CD8-positive, alpha-beta memory T cell (primary cell): Measurements from ENCODE around the gene BCL7A. TPM values are rescaled to one million over a fixed set of nuclear protein-coding genes. Genes with fewer than 3 reads are reported as not detected.
A peak's percentile ranks its signal among the peaks of the same experiment; 100 is the strongest.

Source experiments
- CTCF ChIA-PET: fragments of 350-600 bp; sonication (Branson Sonifier 250); formaldehyde crosslinking; loops from one replicate; lab custom pipeline; 2021; ENCODE audit warnings: antibody characterized with exemption; lab: Charles Lee
- POLR2A ChIA-PET: fragments of 350-600 bp; sonication (Branson Sonifier 250); formaldehyde crosslinking; loops from one replicate; lab custom pipeline; 2021; ENCODE audit warnings: antibody characterized with exemption; lab: Charles Lee
- DNase-seq, 5 donors: peaks; one replicate each; pipeline versions ENCODE4 v3.0.0 to v3.0.0-alpha.2; 2020 to 2022; ENCODE audit warnings: mixed read lengths in 1 of 5
- H3K27ac ChIP-seq: one replicate; pipeline ENCODE4 v1.7.0; 2013; ENCODE audit warnings: low read depth, mild to moderate bottlenecking, low read length, moderate library complexity
- H3K27me3 ChIP-seq: 2 replicates; pipeline ENCODE4 v1.7.0; 2013; ENCODE audit warnings: low read length, mild to moderate bottlenecking; ENCODE audit not compliant: insufficient read depth, poor library complexity, severe bottlenecking
- H3K36me3 ChIP-seq: 2 replicates; pipeline ENCODE4 v1.7.0; 2013; ENCODE audit warnings: mild to moderate bottlenecking, low read length, moderate library complexity; ENCODE audit not compliant: insufficient read depth
- H3K4me1 ChIP-seq: 2 replicates; pipeline ENCODE4 v1.7.0; 2013; ENCODE audit warnings: mild to moderate bottlenecking, low read length, moderate library complexity; ENCODE audit not compliant: insufficient read depth
- H3K4me3 ChIP-seq: 2 replicates; pipeline ENCODE4 v1.7.0; 2013; ENCODE audit warnings: mild to moderate bottlenecking, low read length
- H3K9me3 ChIP-seq: 2 replicates; pipeline ENCODE4 v1.7.0; 2013; ENCODE audit warnings: mild to moderate bottlenecking, low read length
- H3K27ac Mint-ChIP-seq, 8 donors: one replicate each; pipeline ENCODE4 v1.8.0; 2020 to 2021; ENCODE audit warnings: mixed read lengths in 8 of 8, mild to moderate bottlenecking in 6 of 8, inconsistent platforms in 3 of 8, moderate library complexity in 3 of 8
- H3K27me3 Mint-ChIP-seq, 2 donors: one replicate each; pipeline ENCODE4 v1.8.0; 2020 to 2021; ENCODE audit warnings: mixed read lengths in 2 of 2, mild to moderate bottlenecking in 1 of 2, moderate library complexity in 1 of 2
- H3K36me3 Mint-ChIP-seq, 3 donors: one replicate each; pipeline ENCODE4 v1.8.0; 2020 to 2021; ENCODE audit warnings: mixed read lengths in 3 of 3, inconsistent platforms in 1 of 3, mild to moderate bottlenecking in 1 of 3
- H3K4me1 Mint-ChIP-seq, 3 donors: one replicate each; pipeline ENCODE4 v1.8.0; 2020 to 2021; ENCODE audit warnings: mixed read lengths in 3 of 3, inconsistent platforms in 1 of 3, mild to moderate bottlenecking in 1 of 3
- H3K4me3 Mint-ChIP-seq, 7 donors: one replicate each; pipeline ENCODE4 v1.8.0; 2020 to 2021; ENCODE audit warnings: mixed read lengths in 7 of 7, mild to moderate bottlenecking in 6 of 7, moderate library complexity in 4 of 7, inconsistent platforms in 2 of 7
- H3K9me3 Mint-ChIP-seq, 5 donors: one replicate each; pipeline ENCODE4 v1.8.0; 2020 to 2022; ENCODE audit warnings: mixed read lengths in 5 of 5, mild to moderate bottlenecking in 3 of 5, moderate library complexity in 2 of 5, inconsistent platforms in 1 of 5
- polyA plus RNA-seq: library from polyadenylated mRNA; unstranded; fragments of 300-500 nt; fragmentation: Illumina TruSeq; gene quantifications from one replicate; pipeline ENCODE4 v1.2.3, GENCODE V29; 2021
- total RNA-seq, 2 experiments: library from RNA; stranded (reverse); gene quantifications; one replicate each; pipeline ENCODE4 v1.2.3, GENCODE V29; 2021

BCL7A gene
- total and polyA plus RNA-seq, 3 experiments from 2014 or later = 2.5 to 3.3 (median 3.0) TPM

GRCh38 chr12:122093098-122093883 is 71.6 kb downstream of the BCL7A start:
- H3K36me3 Mint-ChIP-seq = peaks cover 0 to 16% (median under 1%) of the 10 kb centered on the region in 3 donors
- peak overlapping the region; percentile 51 for H3K27ac ChIP-seq

GRCh38 chr12:122094137-122094734 is 72.6 kb downstream of the BCL7A start:
- H3K27me3 ChIP-seq = no peaks in the 10 kb centered on the region
- H3K36me3 ChIP-seq = no peaks in the 10 kb centered on the region
- no peak for DNase-seq
- no peak overlapping the region for H3K27ac ChIP-seq
- H3K4me1 Mint-ChIP-seq = peaks cover 32 to 41% (median 38%) of the 10 kb centered on the region in 3 donors
- H3K27me3 Mint-ChIP-seq = no peaks in the 10 kb centered on the region
- no peaks in the 10 kb centered on the region for H3K9me3 Mint-ChIP-seq
- no peaks in the 10 kb centered on the region for H3K9me3 ChIP-seq
- POLR2A ChIA-PET = no interaction called here
- CTCF ChIA-PET = no interaction called here
- no peak overlapping the region for H3K4me3 Mint-ChIP-seq
- peaks cover 0 to 12% (median 0%) of the 10 kb centered on the region in 3 donors for H3K36me3 Mint-ChIP-seq
- H3K4me3 ChIP-seq = no peak overlapping the region
- peaks cover 71% of the 10 kb centered on the region for H3K4me1 ChIP-seq
- H3K27ac Mint-ChIP-seq = no peak overlapping the region

More at GRCh38 chr12:122093098-122093883, 71.6 kb downstream of the BCL7A start:
- Histone ChIP-seq H3K4me3 (peak overlapping the region; percentile 11), H3K9me3 (no peaks in the 10 kb centered on the region), H3K36me3 (no peaks in the 10 kb centered on the region), H3K4me1 (peaks cover 71% of the 10 kb centered on the region), H3K27me3 (no peaks in the 10 kb centered on the region)
- H3K9me3 Mint-ChIP-seq = no peaks in the 10 kb centered on the region
- ChIA-PET POLR2A (no interaction called here), CTCF (no interaction called here)
- no peak overlapping the region for H3K27ac Mint-ChIP-seq
- peaks cover 22 to 39% (median 35%) of the 10 kb centered on the region in 3 donors for H3K4me1 Mint-ChIP-seq
- no peak for DNase-seq
- H3K4me3 Mint-ChIP-seq = no peak overlapping the region
- H3K27me3 Mint-ChIP-seq = no peaks in the 10 kb centered on the region

GRCh38 chr12:122094735-122095631 is 73.3 kb downstream of the BCL7A start:
- Histone ChIP-seq H3K4me1 (peaks cover 73% of the 10 kb centered on the region), H3K36me3 (no peaks in the 10 kb centered on the region), H3K27me3 (no peaks in the 10 kb centered on the region), H3K9me3 (no peaks in the 10 kb centered on the region), H3K4me3 (no peak overlapping the region), H3K27ac (no peak overlapping the region)
- no peaks in the 10 kb centered on the region for H3K9me3 Mint-ChIP-seq
- H3K4me1 Mint-ChIP-seq = peaks cover 38 to 40% (median 39%) of the 10 kb centered on the region in 3 donors
- peak overlapping the region in 2 of 8 donors; percentile 7 to 42 for H3K27ac Mint-ChIP-seq
- no peak for DNase-seq
- peaks cover 0 to 7% (median 0%) of the 10 kb centered on the region in 3 donors for H3K36me3 Mint-ChIP-seq
- ChIA-PET POLR2A (no interaction called here), CTCF (interaction anchor here (1.6 to 4.4 kb wide), 2 partner anchors 13 to 28 kb away, joined by 4 to 19 read pairs; no protein-coding TSS in a partner anchor)
- no peak overlapping the region for H3K4me3 Mint-ChIP-seq
- no peaks in the 10 kb centered on the region for H3K27me3 Mint-ChIP-seq

- no peaks in the 10 kb centered on the region for H3K9me3 ChIP-seq
- Mint-ChIP-seq H3K4me3 (no peak overlapping the region), H3K9me3 (no peaks in the 10 kb centered on the region), H3K4me1 (peaks cover 43 to 50% (median 48%) of the 10 kb centered on the region in 3 donors), H3K36me3 (peaks cover 0 to 5% (median 0%) of the 10 kb centered on the region in 3 donors), H3K27ac (peak overlapping the region in 7 of 8 donors; percentile 14 to 78 (median 68)), H3K27me3 (no peaks in the 10 kb centered on the region)
- POLR2A ChIA-PET = no interaction called here
- H3K4me1 ChIP-seq = peaks cover 78% of the 10 kb centered on the region
- H3K4me3 ChIP-seq = no peak overlapping the region
- H3K36me3 ChIP-seq = no peaks in the 10 kb centered on the region
- peak overlapping the region; percentile 62 for H3K27ac ChIP-seq
- DNase-seq = no peak
- no peaks in the 10 kb centered on the region for H3K27me3 ChIP-seq
- CTCF ChIA-PET = interaction anchor here (1.6 to 4.4 kb wide), 2 partner anchors 14 to 27 kb away, joined by 4 to 19 read pairs; no protein-coding TSS in a partner anchor
These were observed 74.3 kb downstream of the BCL7A start for GRCh38 chr12:122096014-122096413.

- Mint-ChIP-seq H3K4me1 (peaks cover 41 to 54% (median 52%) of the 10 kb centered on the region in 3 donors), H3K36me3 (peaks cover 0 to 4% (median 0%) of the 10 kb centered on the region in 3 donors), H3K27ac (peak overlapping the region in 6 of 8 donors; percentile 17 to 78 (median 71)), H3K4me3 (no peak overlapping the region), H3K27me3 (no peaks in the 10 kb centered on the region), H3K9me3 (no peaks in the 10 kb centered on the region)
- Histone ChIP-seq H3K9me3 (no peaks in the 10 kb centered on the region), H3K27me3 (no peaks in the 10 kb centered on the region), H3K4me3 (no peak overlapping the region), H3K36me3 (no peaks in the 10 kb centered on the region), H3K27ac (peak overlapping the region; percentile 62), H3K4me1 (peaks cover 74% of the 10 kb centered on the region)
- ChIA-PET POLR2A (interaction anchor here (0.5 kb wide), 1 partner anchor 18 kb away, joined by 3 read pairs; the partner anchor contains the start of gene MLXIP), CTCF (interaction anchor here (1.6 to 4.4 kb wide), 2 partner anchors 15 to 26 kb away, joined by 4 to 19 read pairs; no protein-coding TSS in a partner anchor)
- DNase-seq = no peak
These were observed 75.0 kb downstream of the BCL7A start for GRCh38 chr12:122096591-122097149.

GRCh38 chr12:122097584-122097926 is 75.9 kb downstream of the BCL7A start:
- no peak overlapping the region for H3K4me3 ChIP-seq
- peaks cover 45 to 63% (median 61%) of the 10 kb centered on the region in 3 donors for H3K4me1 Mint-ChIP-seq
- no peaks in the 10 kb centered on the region for H3K9me3 ChIP-seq
- no peaks in the 10 kb centered on the region for H3K27me3 Mint-ChIP-seq
- peaks cover 71% of the 10 kb centered on the region for H3K4me1 ChIP-seq
- H3K27me3 ChIP-seq = no peaks in the 10 kb centered on the region
- peak overlapping the region in 7 of 8 donors; percentile 33 to 89 (median 83) for H3K27ac Mint-ChIP-seq
- peaks cover 0 to 3% (median 0%) of the 10 kb centered on the region in 3 donors for H3K36me3 Mint-ChIP-seq
- ChIA-PET CTCF (interaction anchor here (0.6 to 4.4 kb wide), 6 partner anchors 9 to 256 kb away, joined by 3 to 19 read pairs (median 4); no protein-coding TSS in a partner anchor), POLR2A (no interaction called here)
- DNase-seq = no peak
- no peaks in the 10 kb centered on the region for H3K36me3 ChIP-seq
- peak overlapping the region; percentile 62 for H3K27ac ChIP-seq
- H3K9me3 Mint-ChIP-seq = no peaks in the 10 kb centered on the region
- H3K4me3 Mint-ChIP-seq = peak overlapping the region in 2 of 7 donors; percentile 38 to 59
